T-helper 2 cell treated with Interferon-gamma antibody and Interleukin-4, amounts not matched to agents 100 ng/mL and 5 ng/mL, for 36 hours (primary cell): ENCODE results near the gene NCAPG2. TPM values are rescaled to one million over a fixed set of nuclear protein-coding genes. Genes with fewer than 3 reads are reported as not detected.

Experiments used
- intact Hi-C: fragments of 100-400 bp; cut with micrococcal nuclease; formaldehyde crosslinking; loops from one replicate; pipeline ENCODE4 v1.15.1; 2023
- total RNA-seq: library from RNA; stranded (reverse); gene quantifications from 2 replicates; pipeline ENCODE4 v1.2.3, GENCODE V29; 2022

Gene NCAPG2
- total RNA-seq, 1 donor from 2014 or later: 126 TPM

GRCh38 chr7:158734861-158735260 lies 30.3 kb upstream of the NCAPG2 start:
- intact Hi-C loops: no loop called here

DNA sequence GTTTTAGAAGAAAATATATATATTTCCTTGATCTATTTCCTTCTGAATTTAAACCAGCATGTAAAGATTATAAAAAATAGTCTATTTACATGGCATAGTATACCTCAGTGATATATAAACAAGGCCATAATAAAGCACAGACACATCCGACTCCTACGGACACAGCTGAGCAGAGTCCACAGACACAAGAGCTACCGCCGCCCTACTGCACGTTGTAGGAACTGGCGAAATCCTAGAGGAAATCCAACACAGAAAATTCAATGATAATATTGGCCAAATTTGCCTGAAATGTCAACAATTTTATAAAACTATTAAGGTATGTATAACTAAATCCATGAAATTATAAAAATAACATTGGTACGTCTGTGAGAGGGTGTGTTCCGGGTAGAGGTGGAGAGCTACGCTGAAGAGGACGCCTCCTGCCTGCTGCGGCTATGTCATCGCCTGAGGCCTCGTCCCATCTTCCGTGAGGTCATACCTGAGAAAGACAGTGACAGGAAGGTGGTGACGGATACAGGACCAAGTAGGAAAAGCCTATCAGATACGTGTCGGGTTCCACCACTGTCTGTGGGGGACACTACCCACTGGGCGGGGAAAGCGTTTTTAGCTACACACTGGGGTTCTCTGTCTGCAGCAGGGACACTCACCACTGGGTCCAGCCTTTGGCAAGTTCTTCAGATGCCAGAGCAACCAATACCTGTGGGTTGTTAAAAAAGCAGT lies 29.3 kb upstream of the NCAPG2 start:
- intact Hi-C loops: no loop called here

DNA sequence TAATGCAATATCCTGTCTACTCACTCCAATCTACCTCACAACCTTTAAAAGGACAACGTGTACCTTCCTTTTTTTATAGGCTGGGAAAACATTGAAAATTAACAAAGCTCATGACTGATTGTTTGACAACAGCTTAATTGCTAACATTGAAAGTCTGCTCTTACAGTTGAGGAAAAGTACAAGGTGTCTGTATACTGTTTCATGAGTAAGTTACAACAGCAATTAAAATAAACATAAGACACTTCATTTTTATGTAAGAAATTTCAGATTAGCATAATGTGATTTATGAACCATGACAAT lies 28.6 kb upstream of the NCAPG2 start:
- intact Hi-C loops: no loop called here

GRCh38 chr7:158732494-158733219 lies 28.1 kb upstream of the NCAPG2 start:
- intact Hi-C loops: no loop called here

- intact Hi-C loops: no loop called here
Observed at GRCh38 chr7:158731761-158732160, 27.2 kb upstream of the NCAPG2 start.

DNA sequence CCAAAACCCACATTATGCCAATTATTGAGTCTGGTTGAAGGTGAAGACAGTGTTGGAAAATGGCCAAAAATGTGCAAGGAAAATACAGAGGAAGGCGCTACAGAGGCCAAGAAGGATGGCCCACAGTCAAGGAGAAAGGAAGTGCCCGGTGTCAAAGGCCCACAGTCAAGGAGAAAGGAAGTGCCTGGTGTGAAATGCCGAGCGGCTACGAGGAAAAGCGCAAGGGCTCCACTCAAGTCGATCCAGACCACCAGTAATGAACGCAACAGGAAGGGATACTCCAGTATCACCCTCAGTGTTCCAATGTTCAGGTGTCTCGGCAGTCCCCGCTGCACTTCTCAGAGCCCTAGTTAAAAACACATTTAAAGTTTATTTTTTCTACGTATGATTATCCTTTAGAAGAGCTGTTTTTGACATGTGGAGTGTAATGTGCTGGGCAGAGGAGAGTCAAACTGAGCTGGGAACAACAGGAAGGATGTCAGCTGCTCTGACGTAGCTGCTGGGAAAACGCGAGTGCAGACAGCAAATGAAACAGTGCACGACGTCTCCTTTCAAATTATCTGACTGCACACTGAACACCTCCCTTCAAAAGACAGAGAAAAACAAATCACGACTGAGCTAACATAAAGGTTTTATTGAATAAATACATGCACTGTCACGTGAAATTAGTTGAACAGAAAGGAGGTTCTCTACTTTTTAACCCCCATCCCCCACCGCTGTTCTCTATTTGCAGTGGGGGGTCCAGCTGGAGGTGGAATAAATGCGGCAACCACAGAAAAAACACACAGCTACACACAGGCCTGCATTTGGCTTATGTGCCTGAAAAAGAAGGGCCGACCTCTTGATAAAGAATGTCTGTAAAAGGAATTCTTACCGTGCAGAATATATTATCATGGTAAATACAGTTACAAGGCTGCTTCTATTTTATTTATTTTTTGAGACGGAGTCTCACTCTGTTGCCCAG lies 26.1 kb upstream of the NCAPG2 start:
- intact Hi-C loops: no loop called here

- intact Hi-C loops: no loop called here
Observed at GRCh38 chr7:158729646-158730382, 25.2 kb upstream of the NCAPG2 start.

DNA sequence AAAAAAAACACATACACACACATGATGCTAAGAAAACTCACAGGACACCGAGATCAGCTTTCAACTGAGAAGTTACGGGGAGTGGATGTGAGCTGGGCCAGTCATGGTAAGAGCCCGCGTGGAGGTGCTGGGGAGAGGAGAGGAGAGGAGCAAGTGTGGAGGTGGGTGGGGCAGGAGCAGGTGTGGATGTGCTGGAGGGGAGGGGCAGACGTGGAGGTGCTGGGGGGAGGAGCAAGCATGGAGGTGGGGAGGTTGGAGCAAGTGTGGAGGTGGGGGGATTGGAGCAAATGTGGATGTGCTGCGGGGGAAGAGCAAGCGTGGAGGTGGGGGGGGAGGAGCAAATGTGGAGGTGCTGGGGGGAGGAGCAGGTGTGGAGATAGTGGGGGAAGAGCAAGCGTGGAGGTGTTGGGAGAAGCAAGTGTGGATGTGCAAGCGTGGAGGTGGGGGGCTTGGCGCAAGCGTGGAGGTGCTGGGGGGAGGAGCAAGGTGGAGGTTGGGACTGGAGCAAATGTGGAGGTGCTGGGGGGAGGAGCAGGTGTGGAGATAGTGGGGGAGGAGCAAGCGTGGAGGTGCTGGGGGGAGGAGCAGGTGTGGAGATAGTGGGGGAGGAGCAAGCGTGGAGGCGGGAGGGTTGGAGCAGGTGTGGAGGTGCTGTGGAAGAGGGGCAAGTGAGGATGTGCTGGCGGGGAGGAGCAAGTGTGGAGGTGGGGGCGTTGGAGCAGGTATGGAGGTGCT lies 24.5 kb upstream of the NCAPG2 start:
- intact Hi-C loops: no loop called here

DNA sequence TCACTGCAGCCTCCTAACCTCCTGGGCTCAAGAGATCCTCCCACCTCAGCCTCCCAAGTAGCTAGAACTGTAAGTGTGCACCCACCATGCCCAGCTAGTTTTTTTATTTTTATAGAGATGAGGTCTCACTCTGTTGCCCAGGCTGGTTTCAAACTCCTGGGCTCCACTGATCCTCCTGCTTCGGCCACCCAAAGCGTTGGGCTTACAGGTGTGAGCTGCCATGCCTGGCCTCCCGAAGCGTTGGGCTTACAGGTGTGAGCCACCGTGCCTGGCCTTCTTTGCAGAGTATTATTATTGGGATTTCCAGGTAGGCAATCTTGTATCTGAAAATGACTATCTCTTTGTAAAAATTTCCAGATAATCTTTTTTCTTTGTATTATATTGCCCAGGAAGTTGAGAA lies 23.1 kb upstream of the NCAPG2 start:
- intact Hi-C loops: no loop called here

DNA sequence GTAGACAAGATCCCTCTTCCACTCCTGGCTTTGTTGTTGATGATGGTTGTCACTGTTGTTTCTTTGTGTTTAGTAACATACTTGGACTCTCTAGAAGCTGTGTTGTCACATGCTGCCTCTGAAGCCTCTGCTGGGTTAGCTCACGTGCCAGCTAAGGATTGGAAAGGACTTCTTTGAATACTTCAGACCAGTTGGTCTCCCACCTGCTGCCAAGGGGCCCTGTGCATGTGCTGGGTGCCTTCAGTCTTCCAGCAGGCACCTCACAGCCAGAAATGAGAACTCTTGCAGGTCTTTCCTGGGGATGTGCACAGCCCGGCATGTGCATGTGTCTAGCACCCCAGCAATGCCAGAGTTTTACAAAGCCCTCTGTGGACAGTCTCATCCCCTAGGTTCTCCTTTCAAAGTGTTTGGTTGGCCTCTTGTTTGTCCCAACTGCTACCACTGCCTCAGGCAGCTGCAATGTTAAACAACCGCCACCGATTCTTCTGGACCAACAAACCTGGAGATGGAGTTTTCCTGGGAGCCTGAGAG lies 21.7 kb upstream of the NCAPG2 start:
- intact Hi-C loops: no loop called here

- intact Hi-C loops: no loop called here
Observed at GRCh38 chr7:158725506-158725800, 20.8 kb upstream of the NCAPG2 start.

DNA sequence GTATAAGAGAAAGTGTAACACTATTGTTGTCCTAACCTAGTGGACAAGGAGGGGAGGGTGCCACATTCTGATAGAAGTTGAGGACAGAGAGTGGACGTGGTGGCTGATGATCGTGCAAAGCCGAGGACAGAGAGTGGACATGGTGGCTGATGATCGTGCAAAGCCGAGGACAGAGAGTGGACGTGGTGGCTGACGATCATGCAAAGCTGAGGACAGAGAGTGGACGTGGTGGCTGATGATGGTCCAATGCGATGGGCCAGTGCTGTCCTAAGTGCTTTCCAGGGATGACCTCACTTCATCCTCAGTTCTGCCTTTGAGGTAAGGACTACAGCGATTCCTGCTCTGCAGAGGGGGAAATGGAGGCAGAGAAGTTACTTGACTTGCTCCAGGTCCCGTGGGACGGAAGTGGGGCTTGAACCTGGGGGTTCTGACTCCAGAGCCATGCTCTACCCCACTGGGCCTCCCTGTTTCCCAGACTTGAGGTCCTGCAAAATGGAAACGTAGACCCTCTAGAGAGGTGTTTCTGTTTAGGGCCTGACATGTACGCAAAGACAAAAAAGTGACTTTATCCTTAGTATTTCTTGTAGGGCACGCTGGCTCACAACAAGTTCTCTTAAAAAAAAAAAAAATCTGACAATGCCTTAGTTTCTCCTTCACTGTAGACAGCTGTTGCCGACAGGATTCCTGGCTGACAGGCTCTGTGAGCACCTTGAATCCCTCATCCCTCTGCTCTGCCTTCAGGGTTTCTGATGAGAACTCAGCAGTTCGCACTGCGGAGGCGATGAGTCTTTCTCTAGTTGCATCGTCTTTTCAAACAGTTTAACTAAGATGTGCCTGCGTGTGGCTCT lies 20.3 kb upstream of the NCAPG2 start:
- intact Hi-C loops: no loop called here

DNA sequence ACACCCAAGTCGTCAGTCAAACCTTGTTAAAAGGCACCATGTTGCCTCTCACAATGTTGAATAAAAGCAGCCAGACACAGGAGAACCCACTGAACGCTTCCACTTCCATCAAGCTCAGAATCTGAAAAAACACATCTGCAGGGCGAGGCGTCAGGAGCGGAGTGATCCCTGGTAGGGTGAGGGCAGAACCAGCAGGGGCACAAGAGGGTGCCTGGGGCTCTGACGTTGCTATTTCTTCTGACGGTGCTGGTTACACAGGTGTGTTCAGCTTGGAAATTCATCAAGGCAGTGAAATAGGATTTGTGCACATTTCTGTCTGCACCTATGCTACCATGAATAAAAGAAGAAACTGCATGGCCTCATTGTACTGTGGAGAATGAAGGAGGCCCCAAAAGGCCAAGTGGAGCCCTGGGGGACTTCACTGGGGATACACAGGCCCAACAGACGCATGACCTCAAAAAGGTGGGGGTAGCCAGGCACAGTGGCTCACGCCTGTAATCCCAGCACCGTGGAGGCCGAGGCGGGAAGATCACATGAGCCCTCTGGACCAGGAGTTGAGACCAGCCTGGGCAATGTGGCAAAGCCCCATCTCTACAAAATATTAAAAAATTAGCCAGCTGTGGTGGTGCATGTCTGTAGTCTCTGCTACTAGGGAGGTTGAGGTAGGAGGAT lies 19.2 kb upstream of the NCAPG2 start:
- intact Hi-C loops: no loop called here

- intact Hi-C loops: no loop called here
Observed at GRCh38 chr7:158723266-158723665, 18.7 kb upstream of the NCAPG2 start.

GRCh38 chr7:158722574-158723237 lies 18.1 kb upstream of the NCAPG2 start:
- intact Hi-C loops: no loop called here

DNA sequence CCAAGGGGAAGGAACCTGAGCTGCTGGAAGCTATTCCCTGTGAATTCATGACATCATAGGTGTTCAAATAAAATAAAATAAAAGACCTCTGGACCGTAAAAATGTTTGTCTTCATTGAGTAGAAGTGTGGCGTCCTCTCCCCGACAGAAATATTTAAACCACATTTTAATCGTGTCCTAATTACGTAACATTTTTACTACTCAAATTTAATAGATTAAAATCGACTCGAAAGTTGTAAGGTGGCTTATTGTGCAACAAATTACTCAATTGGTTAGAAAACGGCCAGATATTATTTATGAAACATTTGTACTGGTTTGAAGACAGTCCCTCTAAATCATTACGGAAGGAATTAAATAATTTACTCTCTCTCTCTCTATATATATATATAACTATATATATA lies 15.5 kb upstream of the NCAPG2 start:
- intact Hi-C loops: no loop called here

DNA sequence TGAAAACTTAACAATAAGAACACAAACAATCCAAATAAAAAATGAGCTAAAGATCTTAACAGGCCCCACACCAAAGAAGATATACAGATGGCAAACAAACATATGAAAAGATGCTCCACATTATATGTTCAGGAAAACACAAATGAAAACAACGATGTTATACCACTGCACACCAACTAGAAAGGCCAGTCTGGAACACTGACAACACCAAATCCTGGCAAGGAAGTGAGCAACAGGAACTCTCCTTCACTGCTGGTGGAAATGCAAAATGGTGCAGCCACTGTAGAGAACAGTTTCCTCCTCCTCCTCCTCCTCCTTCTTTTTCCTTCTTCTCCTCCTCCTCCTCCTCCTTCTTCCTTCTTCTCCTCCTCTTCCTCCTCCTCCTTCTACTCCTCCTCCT lies 12.2 kb upstream of the NCAPG2 start:
- intact Hi-C loops: no loop called here

DNA sequence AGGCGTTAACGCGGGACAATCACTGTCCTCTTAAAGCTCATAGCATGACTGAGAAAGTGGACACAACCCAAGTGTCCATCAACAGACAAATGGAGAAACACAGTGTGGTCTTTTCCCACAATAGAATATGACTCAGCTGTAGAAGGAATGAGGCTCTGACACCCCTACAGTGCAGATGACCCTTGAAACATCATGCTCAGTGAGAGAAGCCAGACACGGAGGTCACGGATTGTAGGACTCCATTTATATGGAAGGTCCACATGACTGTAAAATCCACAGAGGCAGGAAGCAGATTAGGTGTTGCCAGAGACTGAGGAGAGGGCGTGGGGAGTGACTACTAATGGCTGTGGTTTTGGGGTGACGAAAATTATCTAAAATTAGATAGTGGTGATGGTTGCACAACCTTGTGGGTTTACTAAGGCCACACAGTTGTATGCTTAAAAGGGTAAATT lies 6.1 kb upstream of the NCAPG2 start:
- intact Hi-C loops: no loop called here

GRCh38 chr7:158707610-158708009 lies 3.0 kb upstream of the NCAPG2 start:
- intact Hi-C loops: no loop called here
